IPS-11a (cell line): ENCODE measurements around the gene BTNL9.
"Not testable (repeated sequence)": the region's sequence is repeated elsewhere in the genome, so short reads cannot be mapped to it uniquely, and the experiment has no call there.

Experiments
- H3K4me3 ChIP-seq: one replicate; pipeline ENCODE4 v1.5.1; 2013; ENCODE audit warnings: low read depth, low read length, control low read depth

Gene BTNL9

DNA sequence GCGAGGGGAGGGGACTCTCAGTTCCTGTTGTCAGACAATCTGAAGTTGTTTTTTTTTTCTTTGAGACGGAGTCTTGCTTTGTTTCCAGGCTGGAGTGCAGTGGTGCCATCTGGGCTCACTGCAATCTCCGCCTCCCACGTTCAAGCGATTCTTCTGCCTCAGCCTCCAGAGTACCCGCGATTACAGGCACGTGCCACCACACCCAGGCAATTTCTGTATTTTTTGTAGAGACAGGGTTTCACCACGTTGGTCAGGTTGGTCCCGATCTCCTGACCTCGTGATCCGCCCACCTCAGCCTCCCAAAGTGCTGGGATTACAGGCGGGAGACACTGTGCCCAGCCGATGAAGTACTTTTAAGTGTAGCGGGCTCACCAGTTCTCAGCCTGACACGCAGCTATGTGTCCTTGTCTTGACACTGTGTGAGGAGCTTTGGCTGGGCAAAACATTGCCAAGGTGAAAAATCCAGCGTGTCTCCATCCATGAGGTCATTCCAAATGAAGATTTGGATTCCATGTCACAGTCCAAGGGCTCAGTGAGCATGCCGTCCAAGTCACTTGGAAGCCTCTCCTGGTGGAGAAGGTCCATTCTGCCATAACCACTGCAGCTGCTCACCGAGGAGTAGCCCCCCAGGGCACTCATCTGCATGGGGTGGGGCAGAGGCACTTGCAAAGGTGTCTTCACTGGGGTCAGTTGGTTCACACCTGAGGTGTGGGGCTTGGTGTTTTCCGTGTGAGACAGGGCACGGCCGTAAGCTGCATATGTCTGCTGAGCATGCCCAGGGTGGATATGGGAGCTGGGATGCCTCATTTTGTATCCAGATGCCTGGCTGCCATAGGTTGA lies 58.9 kb downstream of the BTNL9 start:
- H3K4me3 ChIP-seq = no peak overlapping the region

- H3K4me3 ChIP-seq = no peak overlapping the region
Observed at GRCh38 chr5:181099602-181100086, 59.6 kb downstream of the BTNL9 start.

DNA sequence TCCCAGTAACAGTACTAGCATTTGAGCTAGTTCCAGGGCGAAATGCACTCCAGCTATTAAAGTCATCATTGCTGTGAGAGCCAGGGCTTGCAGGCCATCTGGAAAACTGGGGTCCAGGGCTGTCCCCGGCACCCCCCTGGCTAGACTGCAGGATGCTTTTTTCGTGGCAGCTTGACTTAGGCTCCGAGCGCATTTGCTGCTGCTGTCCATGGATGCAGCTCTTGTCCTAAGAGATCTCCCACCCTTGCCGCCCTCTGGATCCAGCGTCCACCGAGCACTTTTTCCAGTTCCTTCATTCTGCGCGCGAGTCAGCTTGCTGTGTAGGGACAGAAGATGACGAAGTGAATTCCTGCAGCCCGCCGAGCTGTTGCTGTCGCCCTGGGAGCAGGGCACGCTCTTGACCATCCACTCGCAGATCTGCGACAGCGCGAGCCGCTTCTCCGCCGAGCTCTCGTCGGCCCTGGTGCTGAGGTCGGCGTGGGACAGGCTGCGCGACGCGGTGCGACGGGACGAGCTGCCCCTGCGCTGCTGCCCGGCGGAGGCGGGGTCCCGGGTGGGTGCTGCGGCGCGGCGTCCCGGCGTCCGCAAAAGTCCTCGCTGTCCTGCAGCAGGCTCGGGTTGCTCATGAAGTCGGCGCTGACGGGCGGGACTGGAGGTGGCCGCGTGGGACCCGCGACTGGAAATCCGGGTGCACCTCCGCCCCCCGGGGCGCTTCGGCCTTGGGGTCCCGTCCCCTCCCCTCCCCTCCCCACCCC lies 60.2 kb downstream of the BTNL9 start:
- H3K4me3 ChIP-seq = peak overlapping the region; percentile 30

DNA sequence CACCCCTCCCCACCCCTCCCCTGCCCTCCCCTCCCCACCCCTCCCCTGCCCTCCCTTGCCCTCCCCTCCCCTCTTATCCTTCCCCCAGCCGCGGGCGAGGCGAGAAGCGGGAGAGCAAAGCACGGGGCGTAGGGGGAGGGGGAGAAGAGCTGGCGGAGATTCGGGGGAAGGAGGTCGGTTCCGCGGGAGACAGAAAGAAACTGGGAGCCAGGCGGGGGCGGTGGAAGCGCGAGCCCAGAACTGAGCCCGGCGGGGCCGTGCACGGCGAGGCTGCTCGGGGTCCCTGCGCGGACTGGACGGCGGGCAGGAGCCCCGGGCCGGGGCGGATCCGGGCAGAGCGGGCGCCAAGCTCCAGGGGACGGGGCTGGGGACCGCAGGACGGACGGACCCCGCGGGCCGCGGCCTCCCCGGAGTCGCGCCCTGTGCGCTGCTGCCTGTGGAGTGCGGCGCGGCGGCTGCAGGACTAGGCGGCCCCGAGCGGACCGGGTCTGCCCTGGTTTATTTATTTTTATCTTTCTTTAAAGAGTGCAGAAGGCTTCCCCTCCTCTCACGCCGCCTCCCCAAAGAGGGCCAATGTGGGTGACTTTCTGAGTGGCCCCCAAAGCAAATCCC lies 61.1 kb downstream of the BTNL9 start:
- peak overlapping the region; percentile 13 for H3K4me3 ChIP-seq

DNA sequence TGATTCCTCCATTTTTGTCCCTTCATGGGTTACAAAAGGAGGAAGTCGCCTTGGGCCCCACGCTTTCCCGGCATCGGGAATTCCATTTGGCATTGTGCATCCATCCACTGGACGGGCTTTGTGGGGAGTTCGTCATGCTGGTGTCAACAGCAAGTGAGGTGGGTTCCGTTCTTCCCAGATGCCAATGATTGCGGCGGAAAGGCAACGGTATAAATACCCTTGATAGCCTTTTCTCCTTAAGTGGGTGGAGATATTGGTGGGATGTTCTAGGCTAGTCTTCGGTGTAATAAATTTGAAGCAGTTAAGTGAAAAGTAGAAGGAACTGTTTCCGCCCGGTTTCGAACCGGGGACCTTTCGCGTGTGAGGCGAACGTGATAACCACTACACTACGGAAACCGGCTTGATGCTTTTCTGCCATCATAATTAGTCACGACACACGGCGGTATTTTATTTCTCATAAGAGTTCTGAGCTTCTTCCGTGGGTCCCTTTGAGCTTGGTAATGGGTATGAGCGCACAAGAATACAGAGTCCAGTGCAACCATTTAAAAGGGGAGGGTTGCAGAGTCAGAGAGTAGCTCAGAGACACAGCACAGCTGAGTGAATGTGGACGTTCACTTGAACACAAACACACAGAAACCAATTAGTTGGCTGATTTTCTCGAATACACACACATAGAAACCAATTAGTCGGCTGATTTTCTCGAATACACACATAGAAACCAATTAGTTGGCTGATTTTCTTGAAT lies 62.0 kb downstream of the BTNL9 start:
- not testable (repeated sequence) for H3K4me3 ChIP-seq

- H3K4me3 ChIP-seq = not testable (repeated sequence)
Observed at GRCh38 chr5:181104259-181104568, 64.1 kb downstream of the BTNL9 start.

DNA sequence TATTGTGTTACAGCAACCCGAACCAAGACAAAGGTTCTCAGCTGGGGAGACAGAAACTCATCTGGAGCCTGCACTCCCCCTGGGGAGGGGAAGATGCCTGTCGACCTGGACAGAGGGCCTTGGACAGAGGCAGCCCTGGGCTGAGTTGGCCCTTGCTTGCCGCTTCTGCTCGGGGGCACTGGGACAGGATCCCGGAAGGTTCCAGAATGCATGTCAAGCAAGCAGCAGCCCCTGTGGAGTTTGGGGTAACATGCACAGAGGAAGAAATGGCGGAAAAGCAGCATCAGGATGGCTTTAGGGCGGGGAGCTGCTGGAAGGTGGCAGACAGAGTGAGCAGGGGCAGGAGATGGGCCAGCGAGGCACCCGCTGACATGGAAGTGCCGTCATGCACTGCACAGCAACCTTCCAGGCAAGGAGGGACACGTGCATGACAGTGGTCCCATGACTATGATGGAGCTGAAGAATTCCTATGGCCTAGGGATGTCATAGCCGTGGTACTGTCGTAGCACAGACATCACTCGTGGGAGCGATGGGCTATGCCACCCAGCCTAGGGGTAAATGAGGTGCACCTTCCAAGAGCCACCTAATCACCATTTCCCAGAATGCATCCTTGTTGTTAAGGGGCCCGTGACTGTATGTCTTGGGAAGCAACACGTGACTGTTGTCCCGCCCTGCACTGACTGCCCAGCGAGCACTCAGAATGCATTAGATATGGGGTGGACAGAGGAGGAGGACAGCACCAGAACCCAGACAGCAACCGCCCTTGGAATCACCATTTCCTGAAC lies 64.7 kb downstream of the BTNL9 start:
- not testable (repeated sequence) for H3K4me3 ChIP-seq

GRCh38 chr5:181105391-181106025 lies 65.4 kb downstream of the BTNL9 start:
- H3K4me3 ChIP-seq = no peak overlapping the region

DNA sequence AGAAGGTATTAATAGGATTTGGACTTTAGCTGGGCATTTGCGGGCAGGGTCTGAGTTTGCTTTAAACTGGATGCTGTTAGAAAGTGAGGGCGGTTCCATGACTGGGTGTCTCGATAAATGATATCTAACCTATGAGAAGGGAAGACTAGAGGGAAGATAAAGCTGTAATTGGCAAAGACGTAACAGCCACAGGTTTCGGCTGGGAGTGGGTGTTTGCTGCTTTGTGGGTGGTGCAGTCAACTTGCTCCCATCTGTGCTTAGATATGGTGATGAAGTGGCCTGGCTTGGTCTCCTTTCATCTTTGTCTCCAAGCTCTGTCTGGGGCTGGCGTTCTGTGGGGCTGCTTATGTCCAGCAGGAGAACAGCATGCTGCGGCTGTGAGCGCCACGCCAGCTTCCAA lies 67.6 kb downstream of the BTNL9 start:
- H3K4me3 ChIP-seq = no peak overlapping the region

DNA sequence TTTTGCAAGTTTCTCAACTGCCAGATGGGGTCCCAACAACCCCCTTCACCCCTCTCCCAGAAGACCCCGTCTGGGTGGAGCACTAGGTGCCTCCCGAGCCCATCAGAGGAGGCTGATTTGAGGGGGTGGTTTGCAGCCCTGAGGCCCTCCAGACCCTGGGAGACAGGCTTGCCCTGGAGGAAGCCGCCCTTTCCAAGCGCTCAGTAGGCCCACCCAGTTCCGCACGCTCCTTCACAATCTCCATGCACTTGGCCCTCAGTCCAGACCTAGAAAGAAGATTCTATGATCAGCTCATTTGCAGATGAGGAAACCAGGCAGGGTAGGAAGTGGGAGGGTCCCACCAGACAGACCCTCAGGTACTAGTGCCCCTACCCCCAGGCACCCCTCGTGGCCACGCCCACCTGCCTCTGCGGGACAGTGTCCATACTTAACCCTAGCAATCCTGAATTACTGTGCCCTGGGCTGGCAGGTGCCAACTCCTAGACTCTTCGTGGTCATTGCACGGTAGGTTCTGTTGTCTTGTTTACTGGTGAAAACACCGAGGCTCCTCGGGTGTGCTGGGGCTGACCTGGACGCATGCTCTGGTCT lies 68.6 kb downstream of the BTNL9 start:
- no peak overlapping the region for H3K4me3 ChIP-seq

GRCh38 chr5:181109489-181110013 lies 69.5 kb downstream of the BTNL9 start:
- no peak overlapping the region for H3K4me3 ChIP-seq

GRCh38 chr5:181111010-181111409 lies 70.9 kb downstream of the BTNL9 start:
- H3K4me3 ChIP-seq = no peak overlapping the region
